Effector memory CD8-positive, alpha-beta T cell (primary cell): ENCODE data around the gene AARSD1.

Experiments used
- ATAC-seq: fragments of 150-1000 bp; cut with Tn5 transposase; replicated peaks from 2 replicates; pipeline ENCODE4 v1.10.0; 2021; ENCODE audit warnings: mild to moderate bottlenecking, moderate library complexity
- DNase-seq, 3 experiments: peaks; one replicate each; pipeline ENCODE4 v3.0.0; 2021
- H3K27ac Mint-ChIP-seq, 2 donors: one replicate each; pipeline ENCODE4 v1.8.0; 2022; ENCODE audit warnings: mild to moderate bottlenecking in 2 of 2, mixed read lengths in 2 of 2, moderate library complexity in 2 of 2
- H3K27me3 Mint-ChIP-seq, 2 donors: one replicate each; pipeline ENCODE4 v1.8.0; 2022; ENCODE audit warnings: mixed read lengths in 2 of 2
- H3K36me3 Mint-ChIP-seq: one replicate; pipeline ENCODE4 v1.8.0; 2022; ENCODE audit warnings: mild to moderate bottlenecking, moderate library complexity, mixed read lengths; ENCODE audit not compliant: insufficient read depth
- H3K4me1 Mint-ChIP-seq, 2 donors: one replicate each; pipeline ENCODE4 v1.8.0; 2022; ENCODE audit warnings: low read depth in 2 of 2, mixed read lengths in 2 of 2
- H3K4me3 Mint-ChIP-seq, 2 donors: one replicate each; pipeline ENCODE4 v1.8.0; 2022; ENCODE audit warnings: mild to moderate bottlenecking in 2 of 2, mixed read lengths in 2 of 2, moderate library complexity in 2 of 2
- H3K9me3 Mint-ChIP-seq, 2 donors: one replicate each; pipeline ENCODE4 v1.8.0; 2022; ENCODE audit warnings: mixed read lengths in 2 of 2

The AARSD1 gene

GRCh38 chr17:42901535-42902229, 62.6 kb downstream of the AARSD1 start:
- Mint-ChIP-seq H3K9me3 (no peaks in the 10 kb centered on the region), H3K36me3 (no peaks in the 10 kb centered on the region), H3K4me3 (no peak overlapping the region), H3K4me1 (no peaks in the 10 kb centered on the region), H3K27me3 (peaks cover 14 to 86% of the 10 kb centered on the region in 2 donors), H3K27ac (no peak overlapping the region)
- ATAC-seq (no peak), DNase-seq (no peak)
